K562 (cell line): Measurements from ENCODE around the gene SDR42E2. TPM values are rescaled to one million over a fixed set of nuclear protein-coding genes. Genes with fewer than 3 reads are reported as not detected.

ENCODE experiments used
- ARHGAP35 ChIP-seq: fragments of 450-650 bp; IDR thresholded peaks from 2 replicates; pipeline ENCODE4 v1.6.1; 2018; ENCODE audit not compliant: partially characterized antibody
- FOSL1 ChIP-seq: fragments of 200-800 bp; sonication (Bioruptor generic); conservative IDR thresholded peaks from 2 replicates; pipeline ENCODE4 v1.6.1; 2016; ENCODE audit warnings: missing genetic modification characterization, missing compliant biosample characterization
- HDAC8 ChIP-seq: fragments of 450-650 bp; IDR thresholded peaks from 2 replicates; pipeline ENCODE4 v1.6.1; 2016; ENCODE audit warnings: mild to moderate bottlenecking, missing genetic modification characterization, moderate library complexity, missing compliant biosample characterization
- LARP7 ChIP-seq: fragments of 450-650 bp; IDR thresholded peaks from 2 replicates; pipeline ENCODE4 v1.6.1; 2016
- MCM5 ChIP-seq: fragments of 450-650 bp; IDR thresholded peaks from 2 replicates; pipeline ENCODE4 v1.6.1; 2016; ENCODE audit warnings: low read depth
- NFE2L1 ChIP-seq: fragments of 450-650 bp; IDR thresholded peaks from 2 replicates; pipeline ENCODE4 v1.6.1; 2016; ENCODE audit warnings: missing genetic modification characterization, low read depth, mild to moderate bottlenecking, missing compliant biosample characterization, moderate library complexity, borderline replicate concordance
- PCBP2 ChIP-seq: fragments of 200-400 bp; formaldehyde crosslinking; IDR thresholded peaks from 2 replicates; pipeline ENCODE4 v1.6.1; 2018; ENCODE audit warnings: low read length, low read depth, mild to moderate bottlenecking, moderate library complexity; ENCODE audit not compliant: poor library complexity, severe bottlenecking
- PHTF2 ChIP-seq: fragments of 250-450 bp; sonication (Bioruptor Pico); IDR thresholded peaks from 2 replicates; pipeline ENCODE4 v1.5.0; 2021; ENCODE audit warnings: mild to moderate bottlenecking
- SUPT5H ChIP-seq: fragments of 450-650 bp; IDR thresholded peaks from 2 replicates; pipeline ENCODE4 v1.6.1; 2016
- TARDBP ChIP-seq: fragments of 450-650 bp; IDR thresholded peaks from 2 replicates; pipeline ENCODE4 v1.6.1; 2016
- TBL1XR1 ChIP-seq, 2 experiments: IDR thresholded peaks; 2 replicates each; pipeline ENCODE4 v1.6.1; 2012; ENCODE audit warnings: improper control_type of control experiment in 2 of 2, low read length in 2 of 2, mild to moderate bottlenecking in 1 of 2
- TFAM ChIP-seq: fragments of 250-450 bp; sonication (Bioruptor Pico); conservative IDR thresholded peaks from 2 replicates; pipeline ENCODE4 v1.5.0; 2021; ENCODE audit warnings: mild to moderate bottlenecking, moderate library complexity
- TOE1 ChIP-seq, 2 experiments: fragments of 450-650 bp in 1 of 2; sonication (generic) in 1 of 2; formaldehyde crosslinking in 1 of 2; IDR thresholded peaks; 2 replicates each; pipeline versions ENCODE4 v1.7.1 to v1.8.0; 2016 to 2022; ENCODE audit warnings: borderline replicate concordance in 2 of 2, mild to moderate bottlenecking in 2 of 2, antibody characterized with exemption in 1 of 2, inconsistent platforms in 1 of 2, low read depth in 1 of 2, missing genetic modification reagents in 1 of 2, moderate library complexity in 1 of 2
- ZC3H8 ChIP-seq: fragments of 450-650 bp; IDR thresholded peaks from 2 replicates; pipeline ENCODE4 v1.6.1; 2017
- polyA plus RNA-seq, 8 experiments: library from polyadenylated mRNA; depleted of rRNA in 4 of 8; stranded (reverse) in 5 of 8; unstranded in 3 of 8; fragments of >200 nt; fragmentation: Nextera tagmentation in 2 of 8; fragmentation: Illumina TruSeq in 1 of 8; extraction: Ambion mirVana in 2 of 8; extraction: Trizol in 1 of 8; gene quantifications; 2 replicates each; pipeline versions ENCODE4 v1.2.1 to v1.2.3, GENCODE V29; 2011 to 2014; ENCODE audit warnings: inconsistent platforms in 1 of 8, missing spikeins in 1 of 8
- total RNA-seq, 7 experiments: library from RNA; depleted of rRNA in 6 of 7; stranded (reverse); fragments of >200 nt in 6 of 7; fragmentation: Illumina TruSeq in 2 of 7; extraction: Trizol in 2 of 7; gene quantifications; 2 replicates each; pipeline versions ENCODE4 v1.2.1 to v1.2.3, GENCODE V29; 2011 to 2021; ENCODE audit warnings: low replicate concordance in 1 of 7
- TF ChIP-seq, protein P1 (sequence below): fragments of 450-650 bp; IDR thresholded peaks from 2 replicates; pipeline ENCODE4 v1.6.1; 2016; ENCODE audit warnings: missing biosample characterization, missing genetic modification characterization
- TF ChIP-seq, protein P2 (sequence below), 3 experiments: fragments of 200-800 bp in 1 of 3; sonication (Bioruptor generic) in 1 of 3; sonication (generic) in 1 of 3; formaldehyde crosslinking in 1 of 3; IDR thresholded peaks; 2 replicates each; pipeline versions ENCODE4 v1.6.1 to v1.8.0; 2016 to 2022; ENCODE audit warnings: mild to moderate bottlenecking in 2 of 3, missing compliant biosample characterization in 2 of 3, missing genetic modification characterization in 2 of 3, missing genetic modification reagents in 1 of 3

The SDR42E2 gene
- total and polyA plus RNA-seq, 9 of the 15 experiments (the other 6 are each of a cell fraction or from before 2014, with no cell fraction given) = 0.03 to 0.07 (median 0.04) TPM; not detected in 4

DNA sequence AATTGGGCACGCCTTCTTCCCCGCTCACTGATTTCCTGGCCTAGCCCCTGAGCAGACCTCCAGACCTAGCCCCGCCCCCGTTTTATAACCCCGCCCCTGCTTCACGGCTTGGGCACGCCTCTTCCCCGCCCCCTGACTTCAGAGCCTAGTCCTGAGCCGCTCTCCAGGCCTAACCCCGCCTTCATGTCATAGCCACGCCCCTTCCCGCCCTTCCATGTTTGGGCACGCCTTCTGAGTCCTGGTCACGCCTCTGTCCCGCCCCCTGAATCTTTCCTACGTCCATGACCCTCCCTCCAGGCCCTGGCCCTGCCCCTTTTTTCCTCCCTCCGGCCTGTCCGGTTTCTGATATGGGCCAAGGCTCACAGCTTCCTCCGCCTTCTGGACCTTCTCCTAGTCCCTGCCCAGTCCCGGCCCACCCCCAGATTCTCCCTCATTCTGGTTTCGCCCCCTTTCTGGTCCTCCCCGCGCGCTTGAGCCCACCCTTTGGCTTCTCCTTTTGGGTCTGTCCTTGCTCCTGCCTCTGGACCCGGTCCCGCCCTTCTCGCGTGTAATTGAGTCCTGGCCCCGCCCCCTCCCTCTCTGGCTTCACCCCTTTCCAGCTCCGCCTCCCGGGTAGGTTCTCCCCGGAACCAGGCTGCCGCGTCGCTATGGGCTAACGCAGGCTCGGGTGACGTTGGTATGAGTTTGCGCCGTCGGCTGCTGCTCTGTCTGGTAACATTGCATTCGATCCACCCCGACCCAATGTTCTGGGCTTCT lies 28.6 kb downstream of the SDR42E2 start (continued):
- TF ChIP-seq TFAM (CRISPR knock-in tag) (no peak), TOE1 (IDR thresholded peaks at IDR 0.05; ENCODE audit: borderline replicate concordance) (peak; percentile 61; the same call in 1 of the 2 replicates), TOE1 (CRISPR knock-in tag; IDR thresholded peaks at IDR 0.05; ENCODE audit: borderline replicate concordance, low read depth) (no peak), SUPT5H (peak; percentile 89), NFE2L1 (tag) (no peak), ARHGAP35 (no peak), TBL1XR1 (IDR thresholded peaks at IDR 0.05; ENCODE audit: low read length in 2 of 2) (no peak), TARDBP (no peak), PCBP2 (no peak), ZC3H8 (no peak), HDAC8 (tag) (no peak), FOSL1 (no peak; the same call in 1 of the 2 replicates), MCM5 (no peak), PHTF2 (CRISPR knock-in tag) (no peak), LARP7 (no peak)
- TF ChIP-seq, protein P1, sequence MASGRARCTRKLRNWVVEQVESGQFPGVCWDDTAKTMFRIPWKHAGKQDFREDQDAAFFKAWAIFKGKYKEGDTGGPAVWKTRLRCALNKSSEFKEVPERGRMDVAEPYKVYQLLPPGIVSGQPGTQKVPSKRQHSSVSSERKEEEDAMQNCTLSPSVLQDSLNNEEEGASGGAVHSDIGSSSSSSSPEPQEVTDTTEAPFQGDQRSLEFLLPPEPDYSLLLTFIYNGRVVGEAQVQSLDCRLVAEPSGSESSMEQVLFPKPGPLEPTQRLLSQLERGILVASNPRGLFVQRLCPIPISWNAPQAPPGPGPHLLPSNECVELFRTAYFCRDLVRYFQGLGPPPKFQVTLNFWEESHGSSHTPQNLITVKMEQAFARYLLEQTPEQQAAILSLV (tag) = no peak
- TF ChIP-seq, protein P2, sequence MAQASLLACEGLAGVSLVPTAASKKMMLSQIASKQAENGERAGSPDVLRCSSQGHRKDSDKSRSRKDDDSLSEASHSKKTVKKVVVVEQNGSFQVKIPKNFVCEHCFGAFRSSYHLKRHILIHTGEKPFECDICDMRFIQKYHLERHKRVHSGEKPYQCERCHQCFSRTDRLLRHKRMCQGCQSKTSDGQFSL (CRISPR knock-in tag; IDR thresholded peaks at IDR 0.05) = no peak
- TF ChIP-seq, protein P2 (tag; IDR thresholded peaks at IDR 0.05) = no peak
